IPS-NIHi11 (cell line): ENCODE measurements around the gene ANKUB1.

Experiments used
- DNase-seq: peaks from one replicate; pipeline ENCODE4 v3.0.0; 2012; ENCODE audit warnings: mixed read lengths, low spot score

ANKUB1 gene

DNA sequence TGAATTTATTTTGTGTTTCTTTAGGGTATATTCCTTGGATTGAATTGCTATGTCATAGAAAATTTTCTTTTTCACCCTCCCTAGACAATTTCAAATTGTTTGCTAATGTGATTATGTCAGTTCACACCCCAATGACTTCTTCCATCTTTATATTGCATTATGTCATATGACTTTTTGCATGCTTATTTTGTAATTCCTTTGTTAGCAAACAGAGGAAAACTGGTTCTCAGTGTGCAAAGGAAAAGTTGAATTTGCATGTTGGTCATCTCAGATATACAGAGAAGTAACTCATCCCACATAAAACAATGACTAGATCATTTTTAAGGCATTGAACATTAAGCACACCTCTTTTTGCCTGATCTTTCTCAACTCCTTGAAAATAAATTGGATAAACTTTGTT is 17.3 kb upstream of the ANKUB1 start:
- no peak for DNase-seq

DNA sequence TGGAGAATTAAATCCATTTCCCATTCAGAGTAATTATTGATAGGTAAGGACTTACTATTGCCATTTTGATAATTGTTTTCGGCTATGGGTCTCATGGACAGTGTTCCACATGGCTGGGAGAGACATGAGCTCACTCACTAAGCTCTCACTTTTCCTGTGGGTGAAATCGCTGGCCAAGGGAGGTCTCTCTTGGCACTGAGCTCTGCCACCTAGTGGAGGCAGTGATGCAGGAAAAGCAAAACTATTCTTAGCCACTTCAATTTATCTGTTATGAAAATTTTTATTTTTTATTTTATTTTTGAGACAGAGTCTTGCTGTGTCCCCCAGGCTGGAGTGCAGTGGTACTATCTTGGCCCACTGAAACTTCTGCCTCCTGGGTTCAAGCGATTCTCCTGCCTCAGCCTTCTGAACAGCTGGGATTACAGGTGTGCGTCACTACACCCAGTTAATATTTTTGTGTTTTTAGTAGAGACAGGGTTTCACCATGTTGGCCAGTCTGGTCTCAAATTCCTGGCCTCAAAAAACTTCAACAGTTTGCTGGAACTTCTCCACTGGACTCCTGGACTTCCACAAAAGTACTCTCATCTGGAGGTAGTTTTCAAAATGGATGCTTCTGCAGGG is 16.0 kb upstream of the ANKUB1 start:
- peak; percentile 68 for DNase-seq

DNA sequence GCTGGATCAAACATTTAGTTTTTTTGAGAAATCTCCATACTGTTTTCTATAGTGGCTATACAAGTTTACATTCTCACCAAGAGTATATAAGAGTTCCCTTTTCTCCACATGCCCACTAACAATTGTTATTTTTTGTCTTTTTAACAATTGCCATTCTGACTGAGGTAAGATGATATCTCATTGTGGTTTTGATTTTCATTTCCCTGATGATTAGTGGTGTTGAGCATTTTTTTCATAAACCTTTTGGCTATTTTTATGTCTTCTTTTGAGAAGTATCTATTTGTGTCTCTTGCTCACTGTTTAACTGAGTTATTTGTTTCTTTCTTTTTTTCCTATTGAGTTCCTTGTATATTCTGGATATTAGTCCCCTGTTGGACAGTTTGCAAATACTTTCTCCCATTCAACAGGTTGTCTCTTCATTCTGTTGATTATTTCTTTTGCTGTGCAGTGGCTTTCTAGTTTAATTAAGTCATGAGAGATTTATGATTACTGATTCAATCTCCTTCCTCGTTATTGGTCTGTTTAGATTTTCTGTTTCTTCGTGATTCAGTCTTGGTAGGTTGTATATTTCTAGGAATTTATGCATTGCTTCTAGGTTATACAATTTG is 13.9 kb upstream of the ANKUB1 start:
- no peak for DNase-seq

DNA sequence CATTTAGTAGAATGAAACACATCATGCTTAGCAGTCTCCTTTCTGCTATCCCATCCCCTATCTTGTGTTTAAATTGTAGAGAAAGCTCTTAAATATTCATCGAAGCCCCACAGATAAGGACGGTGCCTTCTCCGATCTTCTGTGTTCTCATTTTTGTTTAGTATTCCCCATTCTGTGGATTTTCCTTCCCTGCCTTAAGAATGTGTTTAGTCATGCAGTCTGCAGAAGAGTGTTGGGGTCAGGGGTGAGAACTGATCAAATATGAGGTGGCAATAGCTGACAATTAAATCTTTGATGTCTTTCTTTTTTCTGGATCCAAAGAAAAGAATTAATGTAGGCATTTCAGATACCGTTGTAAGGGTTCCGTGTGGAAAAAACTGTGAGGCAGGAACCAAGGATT is 9.3 kb upstream of the ANKUB1 start:
- DNase-seq, result no peak

DNA sequence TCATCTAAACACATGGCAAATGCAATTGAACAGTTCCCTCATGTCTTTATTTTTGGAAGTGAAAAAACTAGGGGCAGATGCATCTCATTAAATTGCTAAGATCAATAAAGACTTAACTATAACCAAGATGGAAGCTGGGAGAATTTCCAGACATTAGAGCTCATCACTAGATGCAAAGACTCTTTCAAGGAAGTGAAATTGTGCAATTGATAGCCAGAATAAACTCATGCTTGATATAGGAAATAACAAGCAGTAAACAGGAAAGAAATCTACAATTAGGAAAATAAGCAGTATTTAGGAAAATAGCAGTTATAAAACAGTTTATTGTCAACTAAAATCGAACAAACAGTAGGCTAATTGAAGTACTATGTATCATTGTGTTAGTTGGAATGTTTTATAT is 8.8 kb upstream of the ANKUB1 start:
- no peak for DNase-seq

DNA sequence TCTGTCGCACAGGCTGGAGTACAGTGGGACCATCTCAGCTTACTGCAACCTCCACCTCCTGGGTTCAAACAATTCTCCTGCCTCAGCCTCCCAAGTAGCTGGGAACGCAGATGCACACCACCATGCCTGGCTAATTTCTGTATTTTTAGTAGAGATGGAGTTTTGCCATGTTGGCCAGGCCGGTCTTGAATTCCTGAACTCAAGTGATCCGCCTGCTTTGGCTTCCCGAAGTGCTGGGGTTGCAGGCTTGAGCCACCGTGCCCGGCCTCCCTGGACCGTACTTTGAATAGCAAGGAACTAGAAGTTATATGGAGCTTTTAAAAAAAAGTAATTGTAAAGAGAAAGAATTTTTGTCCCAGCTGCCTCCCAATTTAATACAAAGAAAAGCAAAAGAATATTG is 8.3 kb upstream of the ANKUB1 start:
- DNase-seq, result no peak

DNA sequence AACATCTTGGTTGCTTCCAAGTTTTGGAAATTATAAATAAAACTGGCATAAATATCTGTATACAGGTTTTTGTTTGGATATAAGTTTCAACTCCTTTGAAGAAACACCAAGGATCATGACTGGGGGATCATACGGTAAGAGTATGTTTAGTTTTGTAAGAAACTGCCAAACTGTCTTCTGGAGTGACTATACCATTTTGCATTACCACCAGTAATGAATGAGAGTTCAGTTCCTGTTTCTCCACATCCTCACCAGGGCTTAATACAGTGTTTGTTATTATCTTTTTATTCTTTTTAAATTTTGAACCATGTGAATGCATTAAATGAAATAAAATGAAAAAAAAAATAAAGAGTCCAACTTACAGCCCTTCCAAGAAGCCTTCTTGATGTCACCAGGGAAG is 3.7 kb upstream of the ANKUB1 start:
- no peak for DNase-seq

DNA sequence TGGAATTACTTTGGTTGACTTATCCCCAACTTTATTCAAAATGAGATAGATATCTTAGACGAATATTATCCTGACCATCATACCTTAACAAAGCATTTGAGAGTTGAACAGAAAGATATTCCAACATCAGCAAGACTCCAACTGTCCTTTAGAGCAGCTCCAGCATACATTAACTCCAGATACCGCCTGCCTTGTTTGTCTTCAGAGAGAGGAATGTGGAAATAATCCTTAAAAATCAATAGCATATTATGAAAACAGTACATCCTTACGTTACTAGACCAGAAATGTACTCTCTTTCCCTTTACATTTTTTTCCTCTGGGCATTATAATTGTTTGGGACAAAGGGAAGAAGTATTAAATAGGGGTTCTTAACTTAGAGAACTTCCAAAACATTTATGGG is 1.7 kb downstream of the ANKUB1 start:
- DNase-seq, result no peak

DNA sequence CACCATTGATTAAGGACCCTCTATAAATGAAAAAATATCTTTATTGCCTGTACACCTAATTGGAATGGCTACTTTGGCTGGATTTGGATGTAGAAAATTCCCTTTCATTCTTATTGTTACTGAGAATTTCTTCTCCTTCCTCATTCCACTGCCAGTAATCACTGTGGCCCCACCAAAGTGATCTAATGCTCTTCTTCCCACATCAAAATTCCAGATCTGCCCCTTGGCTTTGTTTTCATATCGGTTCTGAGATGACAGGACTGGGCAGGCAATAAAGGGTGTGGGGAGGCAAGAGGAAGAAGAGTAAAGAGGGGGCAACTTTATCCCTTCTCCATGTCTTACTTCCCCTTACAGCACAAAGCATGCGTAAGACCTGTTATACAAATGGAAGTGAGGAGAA is 2.1 kb downstream of the ANKUB1 start:
- no peak for DNase-seq

DNA sequence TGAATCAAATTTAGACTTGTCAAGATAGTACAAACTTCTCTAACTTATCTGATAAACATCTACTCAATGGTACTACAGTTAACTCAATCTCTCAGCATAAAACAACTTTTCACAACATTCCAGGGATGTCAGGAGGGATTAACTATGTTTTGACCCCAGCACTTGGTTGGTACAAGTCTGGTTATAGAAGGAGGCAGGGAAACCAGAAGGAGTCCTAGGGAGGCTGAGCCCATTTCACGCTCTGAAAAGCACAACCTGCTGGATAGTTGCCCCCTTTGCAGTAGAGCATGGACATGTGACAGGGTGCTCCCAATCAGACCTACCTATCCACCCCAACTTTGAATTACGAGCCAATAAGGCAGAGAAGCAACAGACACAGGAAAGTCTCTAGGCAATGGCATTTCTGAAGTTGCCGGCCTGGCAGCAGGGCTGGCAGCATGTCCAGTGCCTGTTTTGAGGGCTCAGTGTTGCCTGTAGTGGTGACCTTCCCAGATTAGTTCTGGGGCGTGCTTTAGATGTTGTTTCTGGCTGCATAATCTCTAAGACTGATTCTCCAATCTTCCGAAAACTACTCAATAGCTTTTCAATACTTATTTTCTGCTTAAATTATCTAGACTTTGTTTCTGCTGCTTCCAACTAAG is 8.2 kb downstream of the ANKUB1 start:
- DNase-seq, result peak; percentile 23

DNA sequence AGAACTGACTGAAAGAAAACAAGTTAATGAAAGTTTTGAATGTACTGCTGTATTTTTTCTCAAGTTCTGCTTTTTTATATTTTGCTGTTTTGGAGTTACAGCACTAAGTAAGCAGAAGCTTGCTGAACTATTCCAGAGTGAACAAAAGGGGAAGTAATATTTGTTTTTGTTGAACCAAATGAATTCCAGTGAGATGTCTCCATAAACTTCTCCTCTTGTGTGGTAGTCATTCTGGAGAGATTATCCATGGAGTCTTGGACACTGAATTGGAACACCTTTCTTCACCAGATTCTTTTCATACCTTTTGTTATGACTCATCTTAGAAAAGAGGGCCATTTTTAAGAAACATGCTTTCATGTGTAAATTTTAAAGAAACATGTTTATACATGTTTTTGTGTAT is 8.8 kb downstream of the ANKUB1 start:
- no peak for DNase-seq

DNA sequence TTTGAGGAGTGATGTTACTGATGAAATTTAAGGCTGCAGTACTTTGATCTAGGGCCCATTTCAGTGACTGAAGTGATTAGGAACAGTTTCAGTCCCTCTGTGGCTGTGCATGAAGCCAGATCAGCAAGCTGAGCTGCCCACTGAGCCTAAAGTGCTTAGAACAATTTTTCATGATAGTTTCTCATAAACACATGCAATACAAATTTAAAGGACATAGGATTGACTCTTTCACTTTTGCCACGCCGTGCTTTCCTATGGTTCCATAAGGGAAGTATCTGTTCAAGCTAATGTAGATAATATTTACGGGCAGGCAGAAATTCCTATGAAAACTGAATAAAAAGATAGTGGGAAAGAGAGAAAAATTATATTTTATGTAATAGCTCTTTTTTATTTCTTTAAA is 10.6 kb downstream of the ANKUB1 start:
- DNase-seq, result no peak

DNA sequence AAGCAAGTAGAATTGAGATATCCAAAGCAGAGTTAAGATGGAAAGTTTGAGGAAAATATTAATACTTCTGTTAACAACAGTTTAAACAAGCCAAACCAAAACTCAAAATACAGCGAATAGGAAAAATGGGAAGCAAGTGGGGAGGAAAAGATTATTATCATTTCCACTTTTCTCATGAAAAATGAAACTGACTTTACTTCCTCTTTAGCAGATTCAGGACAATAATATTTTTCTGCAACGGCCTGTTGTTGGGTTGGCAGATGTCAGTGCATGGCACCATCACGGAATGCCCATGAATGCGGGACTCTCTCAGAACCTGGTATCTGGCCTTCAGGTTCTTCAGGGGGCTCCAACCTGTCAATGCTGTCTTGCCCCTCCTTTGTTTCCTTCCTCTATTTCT is 11.1 kb downstream of the ANKUB1 start:
- no peak for DNase-seq

DNA sequence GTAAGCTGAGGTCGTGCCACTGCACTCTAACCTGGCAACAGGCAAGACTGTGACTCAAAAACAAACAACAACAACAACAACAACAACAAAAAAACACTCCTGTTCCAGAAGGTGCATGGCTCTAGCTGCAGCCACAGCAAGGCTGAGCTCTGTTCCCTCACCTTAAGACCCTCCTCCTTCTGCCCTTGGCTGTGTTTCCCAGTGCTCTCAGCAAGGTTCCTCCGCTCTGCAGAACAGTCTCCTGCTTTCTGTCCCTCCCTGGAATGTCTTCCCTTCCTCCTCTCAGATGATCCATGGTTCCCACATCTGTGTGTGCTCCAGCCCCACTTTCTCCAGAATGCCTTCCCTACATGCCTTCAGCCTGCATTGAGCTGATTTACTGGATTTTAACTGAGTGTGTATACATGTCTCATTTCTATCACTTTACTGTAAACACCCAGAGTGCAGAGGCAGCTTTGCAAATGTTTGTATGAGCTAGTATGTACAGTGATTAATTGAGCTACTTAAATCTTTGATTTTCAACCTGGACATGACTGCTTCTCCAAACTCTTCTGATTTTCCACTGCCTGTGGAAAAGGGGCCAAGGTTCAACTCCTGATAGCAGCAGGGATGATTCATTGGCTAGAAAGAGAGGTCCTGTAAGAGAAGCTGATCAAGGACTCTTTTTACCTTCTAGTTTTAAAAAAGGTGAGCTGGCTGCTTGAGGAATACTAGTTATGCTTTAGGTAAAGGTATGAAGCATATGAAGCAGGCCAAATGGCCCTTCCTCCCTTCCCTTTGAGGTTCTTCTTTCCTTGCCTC is 14.7 kb downstream of the ANKUB1 start:
- DNase-seq, result no peak

DNA sequence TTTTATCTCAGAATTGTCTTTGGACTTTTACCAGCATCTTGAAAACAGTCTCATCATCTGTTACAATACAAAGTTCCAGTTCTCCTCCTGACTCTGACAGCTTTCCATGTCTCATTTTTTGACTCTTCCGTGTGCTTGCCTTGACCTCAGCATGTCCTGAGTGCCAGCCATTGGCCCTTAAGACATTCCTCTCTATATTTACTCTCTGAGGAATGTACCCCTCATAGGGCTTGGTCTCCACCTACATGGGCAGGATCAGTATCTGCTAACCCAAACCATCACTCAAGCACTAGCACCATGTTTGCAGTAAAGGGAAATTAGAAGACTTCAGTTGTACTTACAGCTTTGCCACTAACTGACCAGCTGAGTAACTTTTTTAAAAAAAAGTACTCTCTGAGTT is 16.2 kb downstream of the ANKUB1 start:
- DNase-seq, result no peak

DNA sequence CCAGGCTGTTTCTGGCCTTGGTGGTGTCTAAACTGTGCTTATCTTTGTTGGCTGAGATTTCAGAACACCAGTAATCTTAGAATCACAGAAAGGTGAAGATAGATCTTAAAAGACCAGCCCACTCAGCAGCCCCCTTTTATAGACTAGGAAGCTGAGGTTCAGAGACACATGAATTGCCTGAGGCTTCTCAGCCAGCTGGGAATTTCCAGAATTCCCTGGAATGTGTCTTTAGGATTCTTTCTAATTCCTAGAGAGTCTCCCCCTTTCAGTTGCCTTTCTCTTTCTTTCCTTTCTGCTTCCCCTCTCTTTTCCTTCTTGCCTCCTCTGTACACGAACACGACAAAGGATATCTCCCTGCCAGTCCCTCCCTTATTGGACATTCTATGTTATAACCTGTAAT is 19.5 kb downstream of the ANKUB1 start:
- no peak for DNase-seq

DNA sequence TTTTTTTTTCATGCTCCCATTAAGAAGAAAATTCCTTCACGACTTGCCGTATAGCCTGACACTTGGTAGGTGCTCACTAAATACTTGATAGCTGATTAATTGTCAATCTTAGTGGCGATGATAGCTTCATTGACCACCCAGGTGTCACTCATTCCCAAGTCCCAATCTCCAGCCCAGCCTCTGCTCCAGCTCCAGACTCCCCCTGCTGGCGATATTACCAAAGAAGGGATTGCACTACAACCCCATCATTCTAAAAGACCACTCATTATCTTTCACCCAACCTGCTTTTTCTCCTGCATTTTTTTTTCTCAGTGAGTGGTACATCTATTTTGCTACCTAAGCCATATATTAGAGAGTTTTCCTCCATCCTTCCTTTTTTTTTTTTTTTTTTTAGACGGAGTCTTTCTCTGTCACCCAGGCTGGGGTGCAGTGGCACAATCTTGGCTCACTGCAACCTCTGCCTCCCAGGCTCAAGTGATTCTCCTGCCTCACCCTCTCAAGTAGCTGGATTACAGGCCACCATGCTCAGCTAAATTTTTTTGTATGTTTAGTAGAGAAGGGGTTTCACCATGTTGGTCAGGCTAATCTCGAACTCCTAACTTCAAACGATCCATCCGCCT is 20.6 kb downstream of the ANKUB1 start:
- peak; percentile 70 for DNase-seq

DNA sequence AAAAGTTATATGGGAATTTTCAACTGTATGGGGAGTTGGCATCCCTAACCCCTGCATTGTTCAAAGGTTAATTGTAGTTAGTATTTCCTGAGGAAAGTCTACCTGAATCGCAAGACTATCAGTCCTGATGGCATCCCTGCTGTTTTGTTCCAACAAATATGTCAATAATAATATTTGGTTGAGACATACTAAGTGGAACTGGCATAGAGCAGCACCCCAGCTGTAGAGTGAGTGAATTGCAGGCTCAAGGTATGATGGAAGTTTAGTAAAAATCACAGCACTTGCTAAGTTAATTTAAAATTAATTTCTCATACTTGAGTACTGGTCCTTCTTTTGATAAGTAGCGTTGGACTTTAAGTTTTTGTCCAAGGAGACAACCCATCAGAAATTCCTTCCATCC is 22.1 kb downstream of the ANKUB1 start:
- DNase-seq, result no peak

DNA sequence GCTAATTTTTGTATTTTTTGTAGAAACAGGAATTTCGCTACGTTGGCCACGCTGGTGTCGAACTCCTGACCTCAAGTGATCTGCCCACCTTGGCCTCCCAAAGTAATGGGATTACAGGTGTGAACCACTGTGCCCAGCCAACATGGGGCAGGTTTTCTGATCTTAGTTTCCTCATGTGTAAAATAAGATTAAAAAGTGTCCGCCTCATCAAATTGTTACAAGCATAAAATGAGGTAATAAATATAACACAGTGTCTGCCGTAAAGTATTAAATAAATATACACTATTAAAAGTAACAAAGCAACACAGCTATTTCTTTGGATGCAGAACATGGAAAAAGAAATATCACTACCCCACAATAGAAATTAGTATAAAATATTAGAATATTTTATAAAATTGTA is 23.6 kb downstream of the ANKUB1 start:
- no peak for DNase-seq

DNA sequence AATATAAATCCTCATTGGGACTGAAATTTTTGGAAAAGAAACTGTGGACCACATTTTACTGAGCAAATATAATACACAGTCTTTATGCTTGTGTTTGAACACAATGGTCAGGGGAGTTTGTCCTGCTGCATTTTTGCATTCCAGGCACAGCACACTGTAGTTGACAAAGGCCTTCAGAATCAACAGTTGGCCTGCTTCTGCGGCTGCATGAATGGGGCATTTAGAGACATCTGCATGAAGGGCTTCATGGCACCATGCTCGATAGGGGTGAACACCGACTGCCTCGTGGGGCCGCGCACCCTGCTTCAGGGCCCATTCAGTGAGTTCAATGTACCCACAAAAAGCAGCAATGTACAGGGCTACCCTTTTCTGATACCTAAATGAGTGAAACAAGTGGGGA is 24.6 kb downstream of the ANKUB1 start:
- DNase-seq, result no peak

DNA sequence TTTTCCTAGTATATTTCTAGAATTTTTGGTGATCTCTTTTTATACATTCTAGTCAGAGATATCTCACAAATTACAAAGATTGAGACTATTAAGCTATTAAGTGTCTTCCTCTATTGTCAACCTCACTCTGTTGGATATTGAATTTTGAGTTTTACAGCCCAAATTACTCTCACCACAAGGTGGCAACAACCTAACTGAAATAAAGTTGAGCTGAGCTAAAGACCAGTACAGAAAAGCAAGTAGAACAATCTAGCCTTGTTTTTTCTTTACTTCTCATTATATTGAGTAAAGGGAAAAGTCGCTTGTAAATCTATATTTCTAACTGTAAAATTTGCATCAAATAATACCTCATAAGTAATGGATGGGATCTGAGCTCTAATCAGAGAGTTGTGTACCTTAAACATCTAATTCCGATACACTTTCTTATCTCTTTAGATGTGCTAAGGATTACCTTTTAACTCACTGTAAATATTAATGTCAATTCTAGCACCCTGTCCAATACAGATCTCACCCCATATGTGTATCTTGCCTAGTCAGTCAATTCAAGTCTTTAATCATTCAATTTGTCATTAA is 26.5 kb downstream of the ANKUB1 start:
- peak; percentile 17 for DNase-seq

DNA sequence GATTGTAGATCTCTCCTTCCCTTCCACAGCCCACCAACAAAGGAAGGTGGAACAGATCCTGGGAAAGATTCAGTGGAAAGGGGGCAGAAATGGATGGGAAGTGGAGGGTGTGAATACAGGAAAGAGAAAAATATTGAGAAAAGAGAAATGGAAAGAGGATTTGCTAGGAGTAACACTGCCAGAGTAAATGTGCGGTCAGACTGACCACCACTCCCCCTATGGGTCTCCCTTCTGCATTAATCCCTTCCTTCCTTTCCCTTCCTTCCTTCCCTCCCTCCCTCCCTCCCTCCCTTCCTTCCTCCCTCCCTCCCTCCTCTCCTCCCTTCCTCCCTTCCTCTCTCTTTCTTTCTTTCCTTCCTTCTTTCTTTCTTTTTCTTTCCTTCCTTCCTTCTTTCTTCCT is 28.1 kb downstream of the ANKUB1 start:
- DNase-seq, result no peak
